ENCODE measurements around the gene VCAN. TPM values are rescaled to one million over a fixed set of nuclear protein-coding genes. Genes with fewer than 3 reads are reported as not detected.
A peak's percentile ranks its signal among the peaks of the same experiment; 100 is the strongest.
"Not testable (repeated sequence)": the region's sequence is repeated elsewhere in the genome, so short reads cannot be mapped to it uniquely, and the experiment has no call there.

VCAN gene
- total RNA-seq, 1 donor from 2014 or later, result 133 TPM

- DNase-seq (peak; percentile 53), ATAC-seq (peak; percentile 78 to 86)
- intact Hi-C loops (cut with DNase I), result no loop called here
- H3K9me3 ChIP-seq, result no peaks in the 10 kb centered on the region
- H3K27ac ChIP-seq, result no peak overlapping the region
- no peaks in the 10 kb centered on the region for H3K4me1 ChIP-seq
- H3K36me3 ChIP-seq, result no peaks in the 10 kb centered on the region
- no peaks in the 10 kb centered on the region for H3K27me3 ChIP-seq (ENCODE audit: low read depth)
- H3K4me3 ChIP-seq, result no peak overlapping the region
- TF ChIP-seq CTCF (IDR thresholded peaks at IDR 0.05), result peak; percentile 91
Measured at GRCh38 chr5:83430130-83431010, 41.2 kb upstream of the VCAN start.

DNA sequence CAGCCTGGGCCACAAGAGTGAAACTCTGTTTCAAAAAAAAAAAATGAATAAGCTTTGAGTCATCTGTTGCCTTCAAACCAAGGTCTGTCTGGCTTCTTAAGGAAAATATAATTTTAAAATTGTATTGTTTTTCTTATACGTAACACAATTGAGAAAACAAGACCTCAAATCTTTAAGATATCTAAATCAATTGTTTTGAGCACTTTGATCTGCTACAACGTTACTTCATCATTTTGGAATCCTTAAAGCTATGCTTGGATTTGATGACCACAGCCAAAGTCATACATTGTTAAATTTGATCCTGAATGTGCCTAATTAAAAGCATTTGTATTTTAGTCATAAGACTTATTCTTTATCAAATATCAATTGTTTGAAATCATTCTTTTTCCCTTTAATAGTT is 37.7 kb upstream of the VCAN start:
- Histone ChIP-seq H3K9me3 (no peaks in the 10 kb centered on the region), H3K4me3 (no peak overlapping the region), H3K27me3 (ENCODE audit: low read depth) (no peaks in the 10 kb centered on the region), H3K36me3 (no peaks in the 10 kb centered on the region), H3K4me1 (no peaks in the 10 kb centered on the region), H3K27ac (no peak overlapping the region)
- intact Hi-C loops (cut with DNase I), result no loop called here
- no peak for TF ChIP-seq CTCF (IDR thresholded peaks at IDR 0.05)
- ATAC-seq (no peak), DNase-seq (no peak)

- Histone ChIP-seq H3K9me3 (no peaks in the 10 kb centered on the region), H3K4me1 (no peaks in the 10 kb centered on the region), H3K4me3 (no peak overlapping the region), H3K27me3 (ENCODE audit: low read depth) (no peaks in the 10 kb centered on the region), H3K36me3 (no peaks in the 10 kb centered on the region), H3K27ac (no peak overlapping the region)
- DNase-seq (no peak), ATAC-seq (no peak)
- no peak for TF ChIP-seq CTCF (IDR thresholded peaks at IDR 0.05)
- intact Hi-C loops (cut with DNase I), result no loop called here
Measured at GRCh38 chr5:83434946-83435345, 36.6 kb upstream of the VCAN start.

GRCh38 chr5:83436276-83436675 is 35.3 kb upstream of the VCAN start:
- no peak for ATAC-seq
- H3K4me3 ChIP-seq, result no peak overlapping the region
- intact Hi-C loops (cut with DNase I), result no loop called here

GRCh38 chr5:83437697-83438096 is 33.8 kb upstream of the VCAN start:
- H3K36me3 ChIP-seq; H3K4me3 ChIP-seq; H3K4me1 ChIP-seq; H3K27ac ChIP-seq; H3K27me3 ChIP-seq (ENCODE audit: low read depth); ATAC-seq; DNase-seq; H3K9me3 ChIP-seq; intact Hi-C loops (cut with DNase I): not testable (repeated sequence)

More at GRCh38 chr5:83436276-83436675, 35.3 kb upstream of the VCAN start:
- no peaks in the 10 kb centered on the region for H3K4me1 ChIP-seq
- H3K27ac ChIP-seq, result no peak overlapping the region
- no peak for DNase-seq
- H3K36me3 ChIP-seq, result no peaks in the 10 kb centered on the region
- no peaks in the 10 kb centered on the region for H3K27me3 ChIP-seq (ENCODE audit: low read depth)
- no peaks in the 10 kb centered on the region for H3K9me3 ChIP-seq
- no peak for TF ChIP-seq CTCF (IDR thresholded peaks at IDR 0.05)

- no peak for ATAC-seq
- H3K27ac ChIP-seq, result no peak overlapping the region
- H3K27me3 ChIP-seq (ENCODE audit: low read depth), result no peaks in the 10 kb centered on the region
Measured at GRCh38 chr5:83440826-83441225, 30.7 kb upstream of the VCAN start.

More at GRCh38 chr5:83440826-83441225, 30.7 kb upstream of the VCAN start:
- H3K4me1 ChIP-seq, result no peaks in the 10 kb centered on the region
- DNase-seq, result no peak
- no peak overlapping the region for H3K4me3 ChIP-seq
- H3K36me3 ChIP-seq, result no peaks in the 10 kb centered on the region
- intact Hi-C loops (cut with DNase I), result no loop called here
- no peaks in the 10 kb centered on the region for H3K9me3 ChIP-seq
- TF ChIP-seq CTCF (IDR thresholded peaks at IDR 0.05), result no peak

All from lower lobe of right lung (tissue), 2 donors.